ENCODE results near the gene ETNK2. TPM values are rescaled to one million over a fixed set of nuclear protein-coding genes. Genes with fewer than 3 reads are reported as not detected.

Gene ETNK2
- total and polyA plus RNA-seq, 2 of the 13 experiments (the other 11 are each of a cell fraction or from before 2014, with no cell fraction given), result 15.5 to 42.8 TPM

GRCh38 chr1:204146965-204147364 is 4.9 kb downstream of the ETNK2 start:
- Histone ChIP-seq H3K4me3 (replicated peaks in 1 of 3; ENCODE audit: insufficient read depth in 1 of 3, low read depth in 2 of 3, low read length in 3 of 3) (peak overlapping the region in 1 of 3 experiments; percentile 5; a peak in 1 of 6 replicates), H3K27ac (ENCODE audit: extremely low read length, insufficient read depth, low read length) (peak overlapping the region; percentile 65), H3K27me3 (ENCODE audit: control insufficient read depth in 1 of 2, insufficient read depth in 2 of 2, low read length in 2 of 2) (no peaks in the 10 kb centered on the region; a peak in 1 of 5 replicates), H3K4me1 (ENCODE audit: insufficient read depth, low read length) (peaks cover 83% of the 10 kb centered on the region), H3K79me2 (ENCODE audit: insufficient read depth, low read length) (no peaks in the 10 kb centered on the region), H3K4me2 (ENCODE audit: low read depth, low read length) (peak overlapping the region; percentile 50), H3K9me3 (ENCODE audit: low read length) (no peaks in the 10 kb centered on the region), H2AFZ (ENCODE audit: low read length) (no peak overlapping the region), H3K36me3 (replicated peaks in 1 of 2; ENCODE audit: control insufficient read depth in 1 of 2, insufficient read depth in 2 of 2, low read length in 2 of 2) (no peaks in the 10 kb centered on the region), H4K20me1 (ENCODE audit: insufficient read depth, low read length) (no peaks in the 10 kb centered on the region), H3K9ac (ENCODE audit: insufficient read depth, low read depth, low read length) (no peak overlapping the region; the same call in 1 of the 2 replicates)
- DNase-seq (ENCODE audit: low spot score), result no peak
- in situ Hi-C loops (cut with HindIII; ENCODE audit: extremely low pct_ligation_motif_present, low pct_unique_long_range_greater_than_20kb) (no loop called here), intact Hi-C loops (cut with micrococcal nuclease; ENCODE audit: unreplicated experiment) (loop anchor here (10.0 kb wide), 1 partner anchor 358 kb away; no protein-coding TSS in a partner anchor)
- WGBS (ENCODE audit: low lambda C conversion rate), result 68% methylated on average over 4 of the region's 7 CpGs
- CTCF ChIA-PET (ENCODE audit: low intra/inter-chr PET ratio, low total read pairs), result no interaction called here
- POLR2A ChIA-PET, result no interaction called here
- FAIRE-seq, result no peak
- ATAC-seq, result peak; percentile 2; the same call in 1 of the 3 replicates
- no TSS peak for BruUV-seq (replicated peaks)
- TF ChIP-seq NR2F6 (IDR thresholded peaks at IDR 0.05), result peak; percentile 29; the same call in 1 of the 2 replicates
- 0 out of 2 replicates have a peak, but pooled peaks have one; percentile 11 for TF ChIP-seq NR2F6 (CRISPR knock-in tag; IDR thresholded peaks at IDR 0.05)
- no peak for TF ChIP-seq ZNF7 (CRISPR knock-in tag; IDR thresholded peaks at IDR 0.05)
- TF ChIP-seq ZNF317 (CRISPR knock-in tag; IDR thresholded peaks at IDR 0.05), result no peak
- TF ChIP-seq HNRNPL (IDR thresholded peaks at IDR 0.05; ENCODE audit: low read depth, low read length), result peak; percentile 91
- TF ChIP-seq, protein P1, sequence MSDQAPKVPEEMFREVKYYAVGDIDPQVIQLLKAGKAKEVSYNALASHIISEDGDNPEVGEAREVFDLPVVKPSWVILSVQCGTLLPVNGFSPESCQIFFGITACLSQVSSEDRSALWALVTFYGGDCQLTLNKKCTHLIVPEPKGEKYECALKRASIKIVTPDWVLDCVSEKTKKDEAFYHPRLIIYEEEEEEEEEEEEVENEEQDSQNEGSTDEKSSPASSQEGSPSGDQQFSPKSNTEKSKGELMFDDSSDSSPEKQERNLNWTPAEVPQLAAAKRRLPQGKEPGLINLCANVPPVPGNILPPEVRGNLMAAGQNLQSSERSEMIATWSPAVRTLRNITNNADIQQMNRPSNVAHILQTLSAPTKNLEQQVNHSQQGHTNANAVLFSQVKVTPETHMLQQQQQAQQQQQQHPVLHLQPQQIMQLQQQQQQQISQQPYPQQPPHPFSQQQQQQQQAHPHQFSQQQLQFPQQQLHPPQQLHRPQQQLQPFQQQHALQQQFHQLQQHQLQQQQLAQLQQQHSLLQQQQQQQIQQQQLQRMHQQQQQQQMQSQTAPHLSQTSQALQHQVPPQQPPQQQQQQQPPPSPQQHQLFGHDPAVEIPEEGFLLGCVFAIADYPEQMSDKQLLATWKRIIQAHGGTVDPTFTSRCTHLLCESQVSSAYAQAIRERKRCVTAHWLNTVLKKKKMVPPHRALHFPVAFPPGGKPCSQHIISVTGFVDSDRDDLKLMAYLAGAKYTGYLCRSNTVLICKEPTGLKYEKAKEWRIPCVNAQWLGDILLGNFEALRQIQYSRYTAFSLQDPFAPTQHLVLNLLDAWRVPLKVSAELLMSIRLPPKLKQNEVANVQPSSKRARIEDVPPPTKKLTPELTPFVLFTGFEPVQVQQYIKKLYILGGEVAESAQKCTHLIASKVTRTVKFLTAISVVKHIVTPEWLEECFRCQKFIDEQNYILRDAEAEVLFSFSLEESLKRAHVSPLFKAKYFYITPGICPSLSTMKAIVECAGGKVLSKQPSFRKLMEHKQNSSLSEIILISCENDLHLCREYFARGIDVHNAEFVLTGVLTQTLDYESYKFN (CRISPR knock-in tag; conservative IDR thresholded peaks at IDR 0.05), result peak; percentile 74
- no peak for TF ChIP-seq SETDB1 (CRISPR knock-in tag; IDR thresholded peaks at IDR 0.05; ENCODE audit: borderline replicate concordance)
- no peak for TF ChIP-seq ZNF672 (CRISPR knock-in tag; IDR thresholded peaks at IDR 0.05)
- no peak for TF ChIP-seq EED (CRISPR knock-in tag; IDR thresholded peaks at IDR 0.05)
- no peak for TF ChIP-seq ZNF343 (CRISPR knock-in tag; IDR thresholded peaks at IDR 0.05)
- TF ChIP-seq, protein P2, sequence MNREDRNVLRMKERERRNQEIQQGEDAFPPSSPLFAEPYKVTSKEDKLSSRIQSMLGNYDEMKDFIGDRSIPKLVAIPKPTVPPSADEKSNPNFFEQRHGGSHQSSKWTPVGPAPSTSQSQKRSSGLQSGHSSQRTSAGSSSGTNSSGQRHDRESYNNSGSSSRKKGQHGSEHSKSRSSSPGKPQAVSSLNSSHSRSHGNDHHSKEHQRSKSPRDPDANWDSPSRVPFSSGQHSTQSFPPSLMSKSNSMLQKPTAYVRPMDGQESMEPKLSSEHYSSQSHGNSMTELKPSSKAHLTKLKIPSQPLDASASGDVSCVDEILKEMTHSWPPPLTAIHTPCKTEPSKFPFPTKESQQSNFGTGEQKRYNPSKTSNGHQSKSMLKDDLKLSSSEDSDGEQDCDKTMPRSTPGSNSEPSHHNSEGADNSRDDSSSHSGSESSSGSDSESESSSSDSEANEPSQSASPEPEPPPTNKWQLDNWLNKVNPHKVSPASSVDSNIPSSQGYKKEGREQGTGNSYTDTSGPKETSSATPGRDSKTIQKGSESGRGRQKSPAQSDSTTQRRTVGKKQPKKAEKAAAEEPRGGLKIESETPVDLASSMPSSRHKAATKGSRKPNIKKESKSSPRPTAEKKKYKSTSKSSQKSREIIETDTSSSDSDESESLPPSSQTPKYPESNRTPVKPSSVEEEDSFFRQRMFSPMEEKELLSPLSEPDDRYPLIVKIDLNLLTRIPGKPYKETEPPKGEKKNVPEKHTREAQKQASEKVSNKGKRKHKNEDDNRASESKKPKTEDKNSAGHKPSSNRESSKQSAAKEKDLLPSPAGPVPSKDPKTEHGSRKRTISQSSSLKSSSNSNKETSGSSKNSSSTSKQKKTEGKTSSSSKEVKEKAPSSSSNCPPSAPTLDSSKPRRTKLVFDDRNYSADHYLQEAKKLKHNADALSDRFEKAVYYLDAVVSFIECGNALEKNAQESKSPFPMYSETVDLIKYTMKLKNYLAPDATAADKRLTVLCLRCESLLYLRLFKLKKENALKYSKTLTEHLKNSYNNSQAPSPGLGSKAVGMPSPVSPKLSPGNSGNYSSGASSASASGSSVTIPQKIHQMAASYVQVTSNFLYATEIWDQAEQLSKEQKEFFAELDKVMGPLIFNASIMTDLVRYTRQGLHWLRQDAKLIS (CRISPR knock-in tag; IDR thresholded peaks at IDR 0.05), result no peak
- TF ChIP-seq, protein P3, sequence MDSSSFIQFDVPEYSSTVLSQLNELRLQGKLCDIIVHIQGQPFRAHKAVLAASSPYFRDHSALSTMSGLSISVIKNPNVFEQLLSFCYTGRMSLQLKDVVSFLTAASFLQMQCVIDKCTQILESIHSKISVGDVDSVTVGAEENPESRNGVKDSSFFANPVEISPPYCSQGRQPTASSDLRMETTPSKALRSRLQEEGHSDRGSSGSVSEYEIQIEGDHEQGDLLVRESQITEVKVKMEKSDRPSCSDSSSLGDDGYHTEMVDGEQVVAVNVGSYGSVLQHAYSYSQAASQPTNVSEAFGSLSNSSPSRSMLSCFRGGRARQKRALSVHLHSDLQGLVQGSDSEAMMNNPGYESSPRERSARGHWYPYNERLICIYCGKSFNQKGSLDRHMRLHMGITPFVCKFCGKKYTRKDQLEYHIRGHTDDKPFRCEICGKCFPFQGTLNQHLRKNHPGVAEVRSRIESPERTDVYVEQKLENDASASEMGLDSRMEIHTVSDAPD (CRISPR knock-in tag; IDR thresholded peaks at IDR 0.05), result no peak
- no peak for TF ChIP-seq THAP11 (CRISPR knock-in tag; IDR thresholded peaks at IDR 0.05)
- no peak for TF ChIP-seq ZNF850 (CRISPR knock-in tag; conservative IDR thresholded peaks at IDR 0.05)
- TF ChIP-seq ZNF20 (CRISPR knock-in tag; IDR thresholded peaks at IDR 0.05), result no peak
- peak; percentile 37 for TF ChIP-seq RBM39 (IDR thresholded peaks at IDR 0.05; ENCODE audit: low read depth, low read length, poor library complexity, severe bottlenecking)
- no peak for TF ChIP-seq AGO1 (IDR thresholded peaks at IDR 0.05; ENCODE audit: low read depth, low read length, poor library complexity, severe bottlenecking)
- TF ChIP-seq KLF15 (CRISPR knock-in tag; IDR thresholded peaks at IDR 0.05; ENCODE audit: borderline replicate concordance), result no peak
